ENCODE results near the gene PHEX.

PHEX gene

GRCh38 chrX:22165732-22166457 lies 133.8 kb downstream of the PHEX start:
- ChIA-PET POLR2A (ENCODE audit: low non-redundant PET) (no interaction called here), CTCF (no interaction called here)
- DNase-seq (ENCODE audit: low spot score) = peak; percentile 12
- H3K27ac ChIP-seq = peak overlapping the region; percentile 64; the same call in 1 of the 2 replicates
- TF ChIP-seq CTCF (conservative IDR thresholded peaks at IDR 0.05; ENCODE audit: low read depth) = no peak

- DNase-seq (ENCODE audit: low spot score) = peak; percentile 31
- H3K27ac ChIP-seq = no peak overlapping the region
- ChIA-PET POLR2A (ENCODE audit: low non-redundant PET) (no interaction called here), CTCF (no interaction called here)
- TF ChIP-seq CTCF (conservative IDR thresholded peaks at IDR 0.05; ENCODE audit: low read depth) = no peak
Measured at GRCh38 chrX:22171287-22172060, 139.3 kb downstream of the PHEX start.

GRCh38 chrX:22173966-22174365 lies 141.8 kb downstream of the PHEX start:
- ChIA-PET CTCF (no interaction called here), POLR2A (ENCODE audit: low non-redundant PET) (no interaction called here)
- no peak overlapping the region for H3K27ac ChIP-seq
- no peak for TF ChIP-seq CTCF (conservative IDR thresholded peaks at IDR 0.05; ENCODE audit: low read depth)
- DNase-seq (ENCODE audit: low spot score) = no peak

- no peak for DNase-seq (ENCODE audit: low spot score)
- ChIA-PET CTCF (no interaction called here), POLR2A (ENCODE audit: low non-redundant PET) (no interaction called here)
- no peak overlapping the region for H3K27ac ChIP-seq
- TF ChIP-seq CTCF (conservative IDR thresholded peaks at IDR 0.05; ENCODE audit: low read depth) = no peak
Measured at GRCh38 chrX:22177950-22178515, 145.9 kb downstream of the PHEX start.

- H3K27ac ChIP-seq = no peak overlapping the region
- DNase-seq (ENCODE audit: low spot score) = no peak
- ChIA-PET CTCF (interaction anchor here (0.7 to 0.8 kb wide), 2 partner anchors 11 to 1367 kb away, joined by 3 read pairs; no protein-coding TSS in a partner anchor), POLR2A (ENCODE audit: low non-redundant PET) (no interaction called here)
- TF ChIP-seq CTCF (conservative IDR thresholded peaks at IDR 0.05; ENCODE audit: low read depth) = no peak
Measured at GRCh38 chrX:22184096-22184495, 152.0 kb downstream of the PHEX start.

GRCh38 chrX:22186165-22186564 lies 154.0 kb downstream of the PHEX start:
- H3K27ac ChIP-seq = no peak overlapping the region
- no peak for DNase-seq (ENCODE audit: low spot score)
- POLR2A ChIA-PET (ENCODE audit: low non-redundant PET) = interaction anchor here (0.7 kb wide), 1 partner anchor 196 kb away, joined by 6 read pairs; no protein-coding TSS in a partner anchor
- CTCF ChIA-PET = interaction anchor here (1.0 to 1.4 kb wide), 2 partner anchors 14 to 201 kb away, joined by 3 to 5 read pairs; no protein-coding TSS in a partner anchor
- TF ChIP-seq CTCF (conservative IDR thresholded peaks at IDR 0.05; ENCODE audit: low read depth) = no peak
